ENCODE data around the gene NUP188.

GRCh38 chr9:128905964-128906363 lies 41.5 kb upstream of the NUP188 start:
- TF ChIP-seq EZH2 (IDR thresholded peaks at IDR 0.05) (no peak), EZH2phosphoT487 (IDR thresholded peaks at IDR 0.05) (no peak)
- TF ChIP-seq, protein P1, sequence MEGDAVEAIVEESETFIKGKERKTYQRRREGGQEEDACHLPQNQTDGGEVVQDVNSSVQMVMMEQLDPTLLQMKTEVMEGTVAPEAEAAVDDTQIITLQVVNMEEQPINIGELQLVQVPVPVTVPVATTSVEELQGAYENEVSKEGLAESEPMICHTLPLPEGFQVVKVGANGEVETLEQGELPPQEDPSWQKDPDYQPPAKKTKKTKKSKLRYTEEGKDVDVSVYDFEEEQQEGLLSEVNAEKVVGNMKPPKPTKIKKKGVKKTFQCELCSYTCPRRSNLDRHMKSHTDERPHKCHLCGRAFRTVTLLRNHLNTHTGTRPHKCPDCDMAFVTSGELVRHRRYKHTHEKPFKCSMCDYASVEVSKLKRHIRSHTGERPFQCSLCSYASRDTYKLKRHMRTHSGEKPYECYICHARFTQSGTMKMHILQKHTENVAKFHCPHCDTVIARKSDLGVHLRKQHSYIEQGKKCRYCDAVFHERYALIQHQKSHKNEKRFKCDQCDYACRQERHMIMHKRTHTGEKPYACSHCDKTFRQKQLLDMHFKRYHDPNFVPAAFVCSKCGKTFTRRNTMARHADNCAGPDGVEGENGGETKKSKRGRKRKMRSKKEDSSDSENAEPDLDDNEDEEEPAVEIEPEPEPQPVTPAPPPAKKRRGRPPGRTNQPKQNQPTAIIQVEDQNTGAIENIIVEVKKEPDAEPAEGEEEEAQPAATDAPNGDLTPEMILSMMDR (IDR thresholded peaks at IDR 0.05): no peak
